GM23338 (cell line): ENCODE measurements around the gene CNNM2. TPM values are rescaled to one million over a fixed set of nuclear protein-coding genes. Genes with fewer than 3 reads are reported as not detected.

Experiments used
- ATAC-seq: fragments of 200-7000 bp; cut with Tn5 transposase; 3 replicates; pipeline ENCODE4 v1.9.1; 2020
- DNase-seq: peaks from one replicate; pipeline ENCODE4 v3.0.0-alpha.2; 2015; ENCODE audit warnings: low spot score
- H2AFZ ChIP-seq: fragments of 200-600 bp; sonication (generic); 2 replicates; pipeline ENCODE4 v1.8.0; 2016; ENCODE audit warnings: antibody characterized with exemption, mild to moderate bottlenecking, moderate library complexity
- H3F3A ChIP-seq: fragments of 200-600 bp; sonication (generic); replicated peaks from 2 replicates; pipeline ENCODE4 v1.8.0; 2017; ENCODE audit warnings: antibody characterized with exemption, mixed run types, low read depth
- H3K27ac ChIP-seq: fragments of 200-600 bp; sonication (generic); 2 replicates; pipeline ENCODE4 v1.6.1; 2016; ENCODE audit warnings: low read depth
- H3K27me3 ChIP-seq: fragments of 200-600 bp; sonication (generic); 2 replicates; pipeline ENCODE4 v1.8.0; 2016; ENCODE audit warnings: mild to moderate bottlenecking, mixed run types, moderate library complexity; ENCODE audit not compliant: insufficient read depth
- H3K36me3 ChIP-seq: fragments of 200-600 bp; sonication (generic); 2 replicates; pipeline ENCODE4 v1.8.0; 2016; ENCODE audit warnings: mild to moderate bottlenecking; ENCODE audit not compliant: insufficient read depth
- H3K4me1 ChIP-seq: fragments of 200-600 bp; sonication (generic); 2 replicates; pipeline ENCODE4 v1.8.0; 2016; ENCODE audit warnings: mild to moderate bottlenecking, moderate library complexity; ENCODE audit not compliant: insufficient read depth
- H3K4me2 ChIP-seq: fragments of 200-600 bp; sonication (generic); 2 replicates; pipeline ENCODE4 v1.7.1; 2017; ENCODE audit warnings: mixed run types
- H3K4me3 ChIP-seq: fragments of 200-600 bp; sonication (generic); 2 replicates; pipeline ENCODE4 v1.6.1; 2016; ENCODE audit warnings: mixed run types
- H3K79me2 ChIP-seq: fragments of 200-600 bp; sonication (generic); replicated peaks from 2 replicates; pipeline ENCODE4 v1.8.0; 2017; ENCODE audit warnings: mild to moderate bottlenecking; ENCODE audit not compliant: insufficient read depth
- H3K9me2 ChIP-seq: fragments of 200-600 bp; sonication (generic); 2 replicates; pipeline ENCODE4 v1.8.0; 2017; ENCODE audit not compliant: insufficient read depth
- H4K20me1 ChIP-seq: fragments of 200-600 bp; sonication (generic); replicated peaks from 2 replicates; pipeline ENCODE4 v1.8.0; 2017; ENCODE audit warnings: mild to moderate bottlenecking; ENCODE audit not compliant: insufficient read depth
- H3K27ac Mint-ChIP-seq: 2 replicates; pipeline ENCODE4 v1.8.0; 2020; ENCODE audit warnings: inconsistent platforms, mild to moderate bottlenecking, moderate library complexity, mixed read lengths
- H3K27me3 Mint-ChIP-seq: 3 replicates; pipeline ENCODE4 v1.8.0; 2022; ENCODE audit warnings: low read depth, mild to moderate bottlenecking, moderate library complexity, mixed read lengths, inconsistent platforms; ENCODE audit not compliant: insufficient read depth, poor library complexity
- H3K36me3 Mint-ChIP-seq: 3 replicates; pipeline ENCODE4 v1.8.0; 2021; ENCODE audit warnings: low read depth, mild to moderate bottlenecking, inconsistent platforms, moderate library complexity, mixed read lengths
- H3K4me1 Mint-ChIP-seq: 3 replicates; pipeline ENCODE4 v1.8.0; 2020; ENCODE audit warnings: mild to moderate bottlenecking, inconsistent platforms, mixed read lengths
- H3K4me3 Mint-ChIP-seq: 3 replicates; pipeline ENCODE4 v1.8.0; 2021; ENCODE audit warnings: moderate library complexity, mild to moderate bottlenecking, inconsistent platforms, mixed read lengths
- H3K9me3 Mint-ChIP-seq: 3 replicates; pipeline ENCODE4 v1.8.0; 2020; ENCODE audit warnings: moderate library complexity, mild to moderate bottlenecking, inconsistent platforms, mixed read lengths
- CREB1 ChIP-seq: fragments of 250-450 bp; sonication (Bioruptor Pico); IDR thresholded peaks from 2 replicates; pipeline ENCODE4 v1.5.0; 2020; ENCODE audit warnings: low read depth, mild to moderate bottlenecking, moderate library complexity
- CTCF ChIP-seq, 2 experiments: fragments of 200-600 bp in 1 of 2; sonication (generic) in 1 of 2; conservative IDR thresholded peaks; 2 replicates each; pipeline versions ENCODE4 v1.5.1 to v1.6.1; 2016 to 2017; ENCODE audit warnings: antibody characterized with exemption in 2 of 2, low read depth in 2 of 2, mild to moderate bottlenecking in 2 of 2, moderate library complexity in 1 of 2
- ETS1 ChIP-seq: IDR thresholded peaks from 2 replicates; pipeline ENCODE4 v1.6.1; 2016; ENCODE audit warnings: antibody characterized with exemption
- EZH2 ChIP-seq: fragments of 200-600 bp; sonication (generic); IDR thresholded peaks from one replicate; pipeline ENCODE4 v1.8.0; 2017; ENCODE audit warnings: antibody characterized with exemption, mild to moderate bottlenecking, low read depth; ENCODE audit not compliant: unreplicated experiment
- EZH2phosphoT487 ChIP-seq: fragments of 200-600 bp; sonication (generic); IDR thresholded peaks from one replicate; pipeline ENCODE4 v1.8.1; 2018; ENCODE audit warnings: antibody characterized with exemption; ENCODE audit not compliant: unreplicated experiment
- JUNB ChIP-seq: IDR thresholded peaks from one replicate; pipeline ENCODE4 v1.6.1; 2016; ENCODE audit warnings: antibody characterized with exemption; ENCODE audit not compliant: unreplicated experiment
- NANOG ChIP-seq: IDR thresholded peaks from 2 replicates; pipeline ENCODE4 v1.6.1; 2016; ENCODE audit warnings: antibody characterized with exemption, borderline replicate concordance
- POLR2AphosphoS5 ChIP-seq: IDR thresholded peaks from 2 replicates; pipeline ENCODE4 v1.6.1; 2016; ENCODE audit warnings: antibody characterized with exemption, low read depth
- REST ChIP-seq: IDR thresholded peaks from one replicate; pipeline ENCODE4 v1.6.1; 2018; ENCODE audit warnings: antibody characterized with exemption; ENCODE audit not compliant: unreplicated experiment
- STAT1 ChIP-seq: IDR thresholded peaks from one replicate; pipeline ENCODE4 v1.6.1; 2016; ENCODE audit warnings: antibody characterized with exemption; ENCODE audit not compliant: unreplicated experiment
- ZNF114 ChIP-seq: fragments of 250-450 bp; sonication (Bioruptor Pico); IDR thresholded peaks from 2 replicates; pipeline ENCODE4 v1.5.0; 2020; ENCODE audit warnings: mild to moderate bottlenecking, moderate library complexity
- ZNF331 ChIP-seq: fragments of 250-450 bp; sonication (Bioruptor Pico); IDR thresholded peaks from 2 replicates; pipeline ENCODE4 v1.5.0; 2020; ENCODE audit warnings: low read depth, mild to moderate bottlenecking, moderate library complexity
- ZNF462 ChIP-seq: fragments of 250-450 bp; sonication (Bioruptor Pico); IDR thresholded peaks from 2 replicates; pipeline ENCODE4 v1.5.0; 2020; ENCODE audit warnings: mild to moderate bottlenecking, moderate library complexity
- polyA plus RNA-seq: library from polyadenylated mRNA; unstranded; fragments of >200 nt; fragmentation: Nextera tagmentation; extraction: Ambion mirVana; gene quantifications from 2 replicates; pipeline ENCODE4 v1.2.1, GENCODE V29; 2016
- total RNA-seq: library from RNA; depleted of rRNA; stranded (reverse); fragments of >200 nt; shearing (Covaris generic); gene quantifications from 2 replicates; pipeline ENCODE4 v1.2.3, GENCODE V29; 2014

The CNNM2 gene
- total and polyA plus RNA-seq, 2 experiments from 2014 or later, result 4.5 to 31.3 TPM

GRCh38 chr10:103109821-103110220, 191.7 kb downstream of the CNNM2 start:
- no peaks in the 10 kb centered on the region for H4K20me1 ChIP-seq
- H3K4me3 ChIP-seq, result no peak overlapping the region
- Mint-ChIP-seq H3K36me3 (no peaks in the 10 kb centered on the region), H3K4me1 (peaks cover 16% of the 10 kb centered on the region), H3K27ac (no peak overlapping the region), H3K4me3 (no peak overlapping the region), H3K9me3 (no peaks in the 10 kb centered on the region), H3K27me3 (no peaks in the 10 kb centered on the region)
- TF ChIP-seq ZNF462, result no peak
- TF ChIP-seq ZNF114 (CRISPR knock-in tag), result no peak
- TF ChIP-seq EZH2phosphoT487, result no peak
- no peak for TF ChIP-seq ZNF331
- TF ChIP-seq POLR2AphosphoS5, result no peak
- TF ChIP-seq STAT1, result no peak
- no peak for TF ChIP-seq ETS1
- no peak for TF ChIP-seq CREB1 (CRISPR knock-in tag)
- TF ChIP-seq EZH2, result no peak
- no peak for TF ChIP-seq CTCF (conservative IDR thresholded peaks at IDR 0.05; ENCODE audit: low read depth in 2 of 2)
- no peak for TF ChIP-seq JUNB
- no peak for TF ChIP-seq REST
- TF ChIP-seq NANOG, result no peak
- H3K79me2 ChIP-seq, result peaks cover 23% of the 10 kb centered on the region; the same call in 1 of the 2 replicates
- H3K9me2 ChIP-seq, result no peaks in the 10 kb centered on the region
- peaks cover 11% of the 10 kb centered on the region; the same call in 1 of the 2 replicates for H3K4me1 ChIP-seq
- no peaks in the 10 kb centered on the region for H3K36me3 ChIP-seq
- ATAC-seq (no peak), DNase-seq (no peak)
- no peak overlapping the region for H3K27ac ChIP-seq
- no peak overlapping the region for H2AFZ ChIP-seq
- no peak overlapping the region for H3K4me2 ChIP-seq
- H3K27me3 ChIP-seq, result no peaks in the 10 kb centered on the region
- no peaks in the 10 kb centered on the region for H3F3A ChIP-seq
